PC-9 (cell line): ENCODE data around the gene CALB2.

ENCODE experiments used
- EZH2 ChIP-seq: fragments of 200-600 bp; sonication (generic); IDR thresholded peaks from 2 replicates; pipeline ENCODE4 v1.8.0; 2017; ENCODE audit warnings: antibody characterized with exemption, low read depth
- TF ChIP-seq, protein P1 (sequence below): fragments of 200-600 bp; sonication (generic); conservative IDR thresholded peaks from 2 replicates; pipeline ENCODE4 v1.6.1; 2017; ENCODE audit warnings: mixed run types, antibody characterized with exemption, mild to moderate bottlenecking, moderate library complexity

DNA sequence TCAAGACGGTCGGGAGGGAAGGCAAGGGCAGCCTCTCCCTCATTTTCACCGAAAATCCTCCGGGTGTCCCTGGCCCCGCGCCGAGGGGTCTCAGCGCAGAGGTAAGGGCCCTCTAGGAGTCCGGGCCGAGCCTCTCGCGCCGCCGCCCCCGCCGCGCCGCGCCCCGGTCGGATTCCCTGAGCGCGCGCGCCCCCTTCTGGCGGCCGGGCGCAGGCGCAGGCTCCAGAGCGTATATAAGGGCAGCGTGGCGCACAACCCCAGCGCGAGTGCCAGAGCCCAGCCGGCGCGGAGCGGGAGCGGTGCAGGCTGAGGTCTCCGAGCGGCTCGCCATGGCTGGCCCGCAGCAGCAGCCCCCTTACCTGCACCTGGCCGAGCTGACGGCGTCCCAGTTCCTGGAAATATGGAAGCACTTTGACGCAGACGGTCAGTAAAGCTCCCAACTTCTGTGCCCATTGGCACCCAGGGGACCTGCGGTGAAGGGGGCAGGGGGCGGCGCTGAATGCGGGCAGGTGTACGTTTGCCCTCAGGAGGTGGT is at the start of gene CALB2:
- TF ChIP-seq, protein P1, sequence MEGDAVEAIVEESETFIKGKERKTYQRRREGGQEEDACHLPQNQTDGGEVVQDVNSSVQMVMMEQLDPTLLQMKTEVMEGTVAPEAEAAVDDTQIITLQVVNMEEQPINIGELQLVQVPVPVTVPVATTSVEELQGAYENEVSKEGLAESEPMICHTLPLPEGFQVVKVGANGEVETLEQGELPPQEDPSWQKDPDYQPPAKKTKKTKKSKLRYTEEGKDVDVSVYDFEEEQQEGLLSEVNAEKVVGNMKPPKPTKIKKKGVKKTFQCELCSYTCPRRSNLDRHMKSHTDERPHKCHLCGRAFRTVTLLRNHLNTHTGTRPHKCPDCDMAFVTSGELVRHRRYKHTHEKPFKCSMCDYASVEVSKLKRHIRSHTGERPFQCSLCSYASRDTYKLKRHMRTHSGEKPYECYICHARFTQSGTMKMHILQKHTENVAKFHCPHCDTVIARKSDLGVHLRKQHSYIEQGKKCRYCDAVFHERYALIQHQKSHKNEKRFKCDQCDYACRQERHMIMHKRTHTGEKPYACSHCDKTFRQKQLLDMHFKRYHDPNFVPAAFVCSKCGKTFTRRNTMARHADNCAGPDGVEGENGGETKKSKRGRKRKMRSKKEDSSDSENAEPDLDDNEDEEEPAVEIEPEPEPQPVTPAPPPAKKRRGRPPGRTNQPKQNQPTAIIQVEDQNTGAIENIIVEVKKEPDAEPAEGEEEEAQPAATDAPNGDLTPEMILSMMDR: peak; percentile 84
- TF ChIP-seq EZH2: no peak
